ENCODE data around the gene NUP107.

NUP107 gene

GRCh38 chr12:68761442-68761812 is 74.6 kb downstream of the NUP107 start:
- Histone ChIP-seq H3K79me2 (ENCODE audit: low read length) (no peaks in the 10 kb centered on the region), H2AFZ (ENCODE audit: low read depth, low read length) (no peak overlapping the region), H4K20me1 (ENCODE audit: insufficient read depth, low read length) (no peaks in the 10 kb centered on the region), H3K9ac (ENCODE audit: low read length) (no peak overlapping the region), H3K9me3 (ENCODE audit: insufficient read depth, low read length) (no peaks in the 10 kb centered on the region), H3K27ac (ENCODE audit: low read length) (no peak overlapping the region), H3K4me1 (ENCODE audit: low read length) (no peaks in the 10 kb centered on the region), H3K36me3 (replicated peaks; ENCODE audit: low read depth, low read length) (peaks cover 4% of the 10 kb centered on the region), H3K27me3 (ENCODE audit: low read depth, low read length) (no peaks in the 10 kb centered on the region), H3K4me3 (ENCODE audit: low read length) (no peak overlapping the region), H3K4me2 (ENCODE audit: low read length) (no peak overlapping the region)
- TF ChIP-seq EZH2phosphoT487 (IDR thresholded peaks at IDR 0.05; ENCODE audit: low read depth) (no peak), CTCF (IDR thresholded peaks at IDR 0.05; ENCODE audit: low read depth, low read length) (no peak)

GRCh38 chr12:68761901-68762630 is 75.3 kb downstream of the NUP107 start:
- H3K27ac ChIP-seq (ENCODE audit: low read length) = no peak overlapping the region
- no peak overlapping the region for H3K4me2 ChIP-seq (ENCODE audit: low read length)
- H3K36me3 ChIP-seq (replicated peaks; ENCODE audit: low read depth, low read length) = peaks cover 4% of the 10 kb centered on the region
- H3K27me3 ChIP-seq (ENCODE audit: low read depth, low read length) = no peaks in the 10 kb centered on the region
- H4K20me1 ChIP-seq (ENCODE audit: insufficient read depth, low read length) = no peaks in the 10 kb centered on the region
- TF ChIP-seq EZH2phosphoT487 (IDR thresholded peaks at IDR 0.05; ENCODE audit: low read depth) (no peak), CTCF (IDR thresholded peaks at IDR 0.05; ENCODE audit: low read depth, low read length) (no peak)
- H3K9ac ChIP-seq (ENCODE audit: low read length) = no peak overlapping the region
- H2AFZ ChIP-seq (ENCODE audit: low read depth, low read length) = no peak overlapping the region
- H3K9me3 ChIP-seq (ENCODE audit: insufficient read depth, low read length) = no peaks in the 10 kb centered on the region
- H3K4me3 ChIP-seq (ENCODE audit: low read length) = no peak overlapping the region
- H3K79me2 ChIP-seq (ENCODE audit: low read length) = no peaks in the 10 kb centered on the region
- no peaks in the 10 kb centered on the region for H3K4me1 ChIP-seq (ENCODE audit: low read length)

- H3K27me3 ChIP-seq (ENCODE audit: low read depth, low read length) = no peaks in the 10 kb centered on the region
- H3K36me3 ChIP-seq (replicated peaks; ENCODE audit: low read depth, low read length) = peaks cover 4% of the 10 kb centered on the region
- TF ChIP-seq EZH2phosphoT487 (IDR thresholded peaks at IDR 0.05; ENCODE audit: low read depth) (no peak), CTCF (IDR thresholded peaks at IDR 0.05; ENCODE audit: low read depth, low read length) (no peak)
- H3K4me3 ChIP-seq (ENCODE audit: low read length) = no peak overlapping the region
- no peak overlapping the region for H2AFZ ChIP-seq (ENCODE audit: low read depth, low read length)
- no peaks in the 10 kb centered on the region for H3K79me2 ChIP-seq (ENCODE audit: low read length)
- no peak overlapping the region for H3K9ac ChIP-seq (ENCODE audit: low read length)
- H3K4me1 ChIP-seq (ENCODE audit: low read length) = no peaks in the 10 kb centered on the region
- H4K20me1 ChIP-seq (ENCODE audit: insufficient read depth, low read length) = no peaks in the 10 kb centered on the region
- H3K9me3 ChIP-seq (ENCODE audit: insufficient read depth, low read length) = no peaks in the 10 kb centered on the region
- no peak overlapping the region for H3K27ac ChIP-seq (ENCODE audit: low read length)
- H3K4me2 ChIP-seq (ENCODE audit: low read length) = no peak overlapping the region
Observed at GRCh38 chr12:68762691-68763090, 75.9 kb downstream of the NUP107 start.

GRCh38 chr12:68765696-68766095 is 78.9 kb downstream of the NUP107 start:
- Histone ChIP-seq H3K79me2 (ENCODE audit: low read length) (no peaks in the 10 kb centered on the region), H3K9ac (ENCODE audit: low read length) (no peak overlapping the region), H3K4me2 (ENCODE audit: low read length) (no peak overlapping the region), H3K27ac (ENCODE audit: low read length) (no peak overlapping the region), H3K27me3 (ENCODE audit: low read depth, low read length) (no peaks in the 10 kb centered on the region), H2AFZ (ENCODE audit: low read depth, low read length) (no peak overlapping the region), H3K9me3 (ENCODE audit: insufficient read depth, low read length) (no peaks in the 10 kb centered on the region), H3K4me1 (ENCODE audit: low read length) (no peaks in the 10 kb centered on the region), H4K20me1 (ENCODE audit: insufficient read depth, low read length) (no peaks in the 10 kb centered on the region), H3K4me3 (ENCODE audit: low read length) (no peak overlapping the region), H3K36me3 (replicated peaks; ENCODE audit: low read depth, low read length) (no peaks in the 10 kb centered on the region)
- TF ChIP-seq EZH2phosphoT487 (IDR thresholded peaks at IDR 0.05; ENCODE audit: low read depth) (no peak), CTCF (IDR thresholded peaks at IDR 0.05; ENCODE audit: low read depth, low read length) (no peak)
